A673 (cell line): ENCODE data around the gene THRB. TPM values are rescaled to one million over a fixed set of nuclear protein-coding genes. Genes with fewer than 3 reads are reported as not detected.

Experiments used
- BruUV-seq: library from RNA; stranded (reverse); fragments of 400-500 nt; replicated peaks from 2 replicates; lab custom pipeline; 2021; lab: Mats Ljungman, UMichigan
- CTCF ChIA-PET: fragments of 300-600 bp; sonication (Branson Sonifier 250); formaldehyde crosslinking; loops from one replicate; lab custom pipeline; 2022; ENCODE audit warnings: antibody characterized with exemption; lab: Charles Lee
- POLR2A ChIA-PET: fragments of 300-600 bp; sonication (Branson Sonifier 250); formaldehyde crosslinking; loops from one replicate; lab custom pipeline; 2022; ENCODE audit warnings: antibody characterized with exemption; ENCODE audit not compliant: low non-redundant PET; lab: Charles Lee
- DNase-seq: peaks from one replicate; pipeline ENCODE4 v3.0.0-alpha.2; 2015; ENCODE audit warnings: low spot score
- H3K27ac ChIP-seq: fragments of 200-600 bp; sonication (generic); 2 replicates; pipeline ENCODE4 v1.5.1; 2016; ENCODE audit warnings: mixed run types, low read depth, mild to moderate bottlenecking, mixed read lengths, antibody characterized with exemption, low read length; ENCODE audit not compliant: poor library complexity, severe bottlenecking
- H3K27me3 ChIP-seq: fragments of 200-600 bp; sonication (generic); replicated peaks from 2 replicates; pipeline ENCODE4 v1.6.1; 2017; ENCODE audit warnings: mixed run types, low read depth, mild to moderate bottlenecking, mixed read lengths, antibody characterized with exemption, low read length; ENCODE audit not compliant: insufficient read depth, poor library complexity
- H3K36me3 ChIP-seq: fragments of 200-600 bp; sonication (generic); 2 replicates; pipeline ENCODE4 v1.6.1; 2016; ENCODE audit warnings: mixed run types, mild to moderate bottlenecking, mixed read lengths, antibody characterized with exemption, low read length; ENCODE audit not compliant: insufficient read depth, poor library complexity, severe bottlenecking
- H3K4me1 ChIP-seq: fragments of 200-600 bp; sonication (generic); 2 replicates; pipeline ENCODE4 v1.6.1; 2017; ENCODE audit warnings: mixed run types, mild to moderate bottlenecking, mixed read lengths, antibody characterized with exemption, low read length; ENCODE audit not compliant: insufficient read depth, poor library complexity, severe bottlenecking
- H3K4me3 ChIP-seq: fragments of 200-600 bp; sonication (generic); 2 replicates; pipeline ENCODE4 v1.5.1; 2016; ENCODE audit warnings: low read depth, mixed run types, mild to moderate bottlenecking, mixed read lengths, low read length; ENCODE audit not compliant: poor library complexity, severe bottlenecking
- H3K9me3 ChIP-seq: fragments of 200-600 bp; sonication (generic); 2 replicates; pipeline ENCODE4 v1.6.1; 2016; ENCODE audit warnings: mixed run types, low read depth, mild to moderate bottlenecking, mixed read lengths, antibody characterized with exemption, low read length; ENCODE audit not compliant: poor library complexity, severe bottlenecking
- EZH2 ChIP-seq: fragments of 200-600 bp; sonication (generic); IDR thresholded peaks from 2 replicates; pipeline ENCODE4 v1.6.1; 2017; ENCODE audit warnings: borderline replicate concordance, low read depth, mild to moderate bottlenecking, mixed read lengths, antibody characterized with exemption, low read length; ENCODE audit not compliant: poor library complexity, severe bottlenecking
- intact Hi-C: fragments of 100-400 bp; cut with micrococcal nuclease; formaldehyde crosslinking; loops from one replicate; pipeline ENCODE4 v1.10.0; 2022; ENCODE audit not compliant: unreplicated experiment
- total RNA-seq: library from RNA; stranded (reverse); gene quantifications from 2 replicates; pipeline ENCODE4 v1.2.3, GENCODE V29; 2021
- TF ChIP-seq, protein P1 (sequence below): fragments of 300-800, 200-600 bp; sonication (generic); conservative IDR thresholded peaks from 2 replicates; pipeline ENCODE4 v1.5.1; 2017; ENCODE audit warnings: low read depth, mild to moderate bottlenecking, antibody characterized with exemption, low read length, moderate library complexity, mixed read lengths

Gene THRB
- total RNA-seq, 1 experiment from 2014 or later, result 0.11 TPM

DNA sequence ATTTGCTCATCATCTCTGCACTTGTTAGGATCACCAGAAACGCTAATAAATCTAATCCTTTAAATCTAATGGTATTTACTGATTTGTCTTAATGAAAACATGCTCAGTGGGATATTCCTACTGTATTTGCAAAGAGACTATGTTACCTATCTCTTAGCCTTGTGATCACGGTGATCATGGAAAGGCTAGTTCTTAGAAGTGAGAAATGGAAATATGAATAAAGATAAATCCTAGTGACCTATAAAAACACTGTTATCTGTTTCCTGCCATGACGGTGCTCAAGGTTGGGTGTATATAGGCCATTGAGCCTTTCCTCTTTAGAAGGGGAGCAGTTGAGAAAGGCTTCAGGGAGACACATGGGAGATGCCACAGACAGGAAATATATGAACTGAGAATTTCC, 116.3 kb downstream of the THRB start:
- intact Hi-C loops, result no loop called here
- BruUV-seq, result no TSS peak
- Histone ChIP-seq H3K4me3 (no peak overlapping the region), H3K36me3 (no peaks in the 10 kb centered on the region), H3K4me1 (no peaks in the 10 kb centered on the region), H3K27me3 (no peaks in the 10 kb centered on the region), H3K9me3 (no peaks in the 10 kb centered on the region), H3K27ac (no peak overlapping the region)
- ChIA-PET CTCF (no interaction called here), POLR2A (no interaction called here)
- TF ChIP-seq EZH2, result no peak
- TF ChIP-seq, protein P1, sequence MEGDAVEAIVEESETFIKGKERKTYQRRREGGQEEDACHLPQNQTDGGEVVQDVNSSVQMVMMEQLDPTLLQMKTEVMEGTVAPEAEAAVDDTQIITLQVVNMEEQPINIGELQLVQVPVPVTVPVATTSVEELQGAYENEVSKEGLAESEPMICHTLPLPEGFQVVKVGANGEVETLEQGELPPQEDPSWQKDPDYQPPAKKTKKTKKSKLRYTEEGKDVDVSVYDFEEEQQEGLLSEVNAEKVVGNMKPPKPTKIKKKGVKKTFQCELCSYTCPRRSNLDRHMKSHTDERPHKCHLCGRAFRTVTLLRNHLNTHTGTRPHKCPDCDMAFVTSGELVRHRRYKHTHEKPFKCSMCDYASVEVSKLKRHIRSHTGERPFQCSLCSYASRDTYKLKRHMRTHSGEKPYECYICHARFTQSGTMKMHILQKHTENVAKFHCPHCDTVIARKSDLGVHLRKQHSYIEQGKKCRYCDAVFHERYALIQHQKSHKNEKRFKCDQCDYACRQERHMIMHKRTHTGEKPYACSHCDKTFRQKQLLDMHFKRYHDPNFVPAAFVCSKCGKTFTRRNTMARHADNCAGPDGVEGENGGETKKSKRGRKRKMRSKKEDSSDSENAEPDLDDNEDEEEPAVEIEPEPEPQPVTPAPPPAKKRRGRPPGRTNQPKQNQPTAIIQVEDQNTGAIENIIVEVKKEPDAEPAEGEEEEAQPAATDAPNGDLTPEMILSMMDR, result no peak
- no peak for DNase-seq

DNA sequence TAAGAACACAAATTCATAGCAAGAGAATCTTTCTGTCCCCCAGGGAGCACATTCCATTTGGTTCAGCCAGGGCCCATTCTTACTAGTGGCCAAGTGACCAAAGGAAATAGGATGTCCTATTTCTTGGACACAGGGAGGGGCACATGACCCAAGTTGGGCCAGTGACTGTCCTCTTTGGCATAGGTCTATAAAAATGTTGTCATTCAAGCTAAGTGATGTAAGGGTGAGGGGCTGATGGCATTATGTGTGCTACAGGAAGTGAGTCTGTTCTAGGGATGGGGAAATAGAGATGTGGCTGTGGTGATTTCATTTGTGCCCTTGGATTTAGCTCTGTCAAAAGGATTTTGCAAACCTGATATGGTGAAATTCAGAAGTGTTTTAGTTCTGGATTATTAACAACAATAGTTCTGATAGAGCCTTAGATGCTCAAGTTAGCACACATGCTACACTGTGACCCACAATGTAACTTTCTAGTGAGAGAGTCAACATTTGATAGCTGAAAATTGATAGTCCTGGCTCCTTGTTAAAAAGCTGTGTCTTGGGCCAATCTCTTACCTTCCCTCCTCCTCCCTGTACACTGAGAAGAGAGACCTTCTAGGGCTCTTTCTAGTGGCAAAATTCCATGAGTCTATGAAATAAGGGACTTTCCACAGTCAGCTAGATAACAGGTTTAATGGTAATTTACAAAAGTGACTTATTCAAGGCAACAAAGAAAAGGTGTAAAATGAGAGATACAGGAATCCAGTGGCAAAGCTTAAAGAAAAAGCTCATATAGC, 117.2 kb downstream of the THRB start:
- H3K4me3 ChIP-seq, result no peak overlapping the region
- no peaks in the 10 kb centered on the region for H3K36me3 ChIP-seq
- POLR2A ChIA-PET, result no interaction called here
- no peak for DNase-seq
- H3K27me3 ChIP-seq, result no peaks in the 10 kb centered on the region
- TF ChIP-seq, protein P1, result no peak
- TF ChIP-seq EZH2, result no peak
- no TSS peak for BruUV-seq
- intact Hi-C loops, result no loop called here
- H3K4me1 ChIP-seq, result no peaks in the 10 kb centered on the region
- CTCF ChIA-PET, result no interaction called here
- no peaks in the 10 kb centered on the region for H3K9me3 ChIP-seq
- H3K27ac ChIP-seq, result no peak overlapping the region

DNA sequence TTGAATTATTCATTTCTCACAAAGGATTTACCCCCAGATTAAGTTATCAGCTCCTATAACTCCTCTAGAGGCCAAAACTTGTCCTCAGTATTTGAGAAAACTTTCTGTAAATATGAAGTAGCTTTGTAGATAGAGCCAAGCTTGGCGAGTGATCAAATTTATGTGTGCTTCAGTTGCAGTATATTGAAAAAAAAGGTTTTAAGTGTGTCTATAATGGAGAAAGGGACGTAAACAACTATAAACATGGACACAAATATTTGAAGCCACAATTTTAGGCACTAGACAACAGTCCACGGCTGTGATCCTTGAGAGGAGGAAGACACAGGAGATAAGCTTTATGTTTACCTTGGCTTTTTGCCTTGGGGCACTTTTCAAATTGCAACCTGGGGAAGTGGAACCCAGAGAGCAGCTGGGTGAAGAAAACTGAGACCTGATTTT, 118.7 kb downstream of the THRB start:
- TF ChIP-seq, protein P1, result no peak
- no peak for TF ChIP-seq EZH2

More for the DNA sequence above, 118.7 kb downstream of the THRB start:
- no peak for DNase-seq
- intact Hi-C loops, result no loop called here
- Histone ChIP-seq H3K27ac (no peak overlapping the region), H3K9me3 (no peaks in the 10 kb centered on the region), H3K36me3 (no peaks in the 10 kb centered on the region), H3K4me1 (no peaks in the 10 kb centered on the region), H3K27me3 (no peaks in the 10 kb centered on the region), H3K4me3 (no peak overlapping the region)
- BruUV-seq, result no TSS peak
- CTCF ChIA-PET, result no interaction called here
- POLR2A ChIA-PET, result no interaction called here
